Transverse colon (tissue), 4 donors: ENCODE measurements around the gene SLC35F1. TPM values are rescaled to one million over a fixed set of nuclear protein-coding genes. Genes with fewer than 3 reads are reported as not detected.

Experiments
- DNase-seq: peaks from one replicate; pipeline ENCODE4 v3.0.0-alpha.2; 2019
- H3K27ac ChIP-seq, 4 donors: fragments of 200-600 bp; sonication (generic); 2 replicates each; pipeline ENCODE4 v1.5.1; 2016 to 2018; ENCODE audit warnings: inconsistent platforms in 4 of 4
- H3K27me3 ChIP-seq: fragments of 200-600 bp; sonication (generic); 2 replicates; pipeline ENCODE4 v1.5.1; 2017; ENCODE audit warnings: inconsistent platforms
- H3K36me3 ChIP-seq, 4 donors: fragments of 200-600 bp; sonication (generic); 2 replicates each; pipeline ENCODE4 v1.5.1; 2017 to 2019; ENCODE audit warnings: inconsistent platforms in 4 of 4
- H3K4me1 ChIP-seq, 4 donors: fragments of 200-600 bp; sonication (generic); 2 replicates each; pipeline ENCODE4 v1.5.1; 2017 to 2020; ENCODE audit warnings: inconsistent platforms in 4 of 4
- H3K4me3 ChIP-seq, 4 donors: fragments of 200-600 bp; sonication (generic); 1 replicate in 1 of 4; 2 replicates in 3 of 4; pipeline versions ENCODE4 v1.5.1 to v1.6.1; 2017 to 2019; ENCODE audit warnings: inconsistent platforms in 4 of 4
- H3K9me3 ChIP-seq, 2 donors: fragments of 200-600 bp; sonication (generic); 2 replicates each; pipeline ENCODE4 v1.5.1; 2017 to 2019; ENCODE audit warnings: inconsistent platforms in 2 of 2
- EP300 ChIP-seq: sonication (generic); formaldehyde crosslinking; IDR thresholded peaks from one replicate; pipeline ENCODE4 v1.6.1; 2017; ENCODE audit warnings: antibody characterized with exemption, low read depth
- POLR2A ChIP-seq: fragments of 450-650 bp; IDR thresholded peaks from one replicate; pipeline ENCODE4 v1.6.1; 2016; ENCODE audit warnings: antibody characterized with exemption, mild to moderate bottlenecking, moderate library complexity
- POLR2AphosphoS5 ChIP-seq, 3 donors: sonication (generic); formaldehyde crosslinking; IDR thresholded peaks; one replicate each; pipeline ENCODE4 v1.6.1; 2016; ENCODE audit warnings: antibody characterized with exemption in 3 of 3
- WGBS, 2 donors: methylation state at CpG; one replicate each; pipeline ENCODE4 v1.1.5; 2018; ENCODE audit warnings: low coverage in 1 of 2; 5-methylcytosine and 5-hydroxymethylcytosine counted together
- in situ Hi-C, 4 donors: fragments of 200-750 bp; cut with MboI; loops; one replicate each; pipeline versions ENCODE4 v1.15.0 to v1.15.1; 2017; ENCODE audit warnings: low sequenced_read_pairs in 3 of 4, low pct_ligation_motif_present in 1 of 4, low pct_unique_long_range_greater_than_20kb in 1 of 4
- intact Hi-C: fragments of 100-400 bp; cut with DNase I; formaldehyde crosslinking; loops from one replicate; pipeline ENCODE4 v1.15.1; 2023; ENCODE audit warnings: low total_unique reads
- total RNA-seq, 4 donors: library from RNA; depleted of rRNA; stranded (reverse); fragments of >200 nt; gene quantifications; one replicate each; pipeline ENCODE4 v1.1.0, GENCODE V29; 2016
- TF ChIP-seq, protein P1 (sequence below), 5 experiments: fragments of 200-600 bp in 3 of 5; fragments of 450-650 bp in 2 of 5; sonication (generic) in 3 of 5; IDR thresholded peaks; 1 replicate in 2 of 5; 2 replicates in 3 of 5; pipeline ENCODE4 v1.5.1; 2016 to 2017; ENCODE audit warnings: antibody characterized with exemption in 5 of 5, inconsistent platforms in 3 of 5, mild to moderate bottlenecking in 2 of 5, moderate library complexity in 1 of 5

Gene SLC35F1
- total RNA-seq, 4 donors from 2014 or later: 0.37 to 1.1 (median 0.71) TPM

DNA sequence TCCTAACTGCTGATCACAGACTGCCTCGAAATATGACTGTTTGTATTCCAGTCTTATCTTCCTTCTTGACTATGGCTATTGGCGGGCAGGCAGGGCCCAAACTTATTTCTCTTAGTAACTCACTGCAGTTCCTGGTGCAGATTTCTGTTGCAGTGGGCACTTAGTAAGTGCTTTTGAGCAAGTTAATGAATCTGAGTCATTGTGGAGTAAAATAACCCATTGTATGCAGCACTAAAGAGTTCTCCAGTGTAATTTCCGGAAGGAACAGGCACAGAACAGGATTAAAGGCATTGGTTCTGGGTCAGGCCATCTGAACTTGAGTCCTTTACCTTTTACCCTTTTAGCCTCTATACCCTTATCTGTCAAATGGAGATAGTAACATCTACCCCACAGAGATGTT is 23.6 kb downstream of the SLC35F1 start:
- no peak for DNase-seq
- 67 to 70% methylated on average over 1 to 3 of the region's 3 CpGs for WGBS, 2 donors
- no peak for TF ChIP-seq POLR2AphosphoS5 (IDR thresholded peaks at IDR 0.05)
- TF ChIP-seq POLR2A: no peak
- TF ChIP-seq, protein P1, sequence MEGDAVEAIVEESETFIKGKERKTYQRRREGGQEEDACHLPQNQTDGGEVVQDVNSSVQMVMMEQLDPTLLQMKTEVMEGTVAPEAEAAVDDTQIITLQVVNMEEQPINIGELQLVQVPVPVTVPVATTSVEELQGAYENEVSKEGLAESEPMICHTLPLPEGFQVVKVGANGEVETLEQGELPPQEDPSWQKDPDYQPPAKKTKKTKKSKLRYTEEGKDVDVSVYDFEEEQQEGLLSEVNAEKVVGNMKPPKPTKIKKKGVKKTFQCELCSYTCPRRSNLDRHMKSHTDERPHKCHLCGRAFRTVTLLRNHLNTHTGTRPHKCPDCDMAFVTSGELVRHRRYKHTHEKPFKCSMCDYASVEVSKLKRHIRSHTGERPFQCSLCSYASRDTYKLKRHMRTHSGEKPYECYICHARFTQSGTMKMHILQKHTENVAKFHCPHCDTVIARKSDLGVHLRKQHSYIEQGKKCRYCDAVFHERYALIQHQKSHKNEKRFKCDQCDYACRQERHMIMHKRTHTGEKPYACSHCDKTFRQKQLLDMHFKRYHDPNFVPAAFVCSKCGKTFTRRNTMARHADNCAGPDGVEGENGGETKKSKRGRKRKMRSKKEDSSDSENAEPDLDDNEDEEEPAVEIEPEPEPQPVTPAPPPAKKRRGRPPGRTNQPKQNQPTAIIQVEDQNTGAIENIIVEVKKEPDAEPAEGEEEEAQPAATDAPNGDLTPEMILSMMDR (IDR thresholded peaks at IDR 0.05): no peak
- TF ChIP-seq EP300: no peak
- in situ Hi-C loops (no loop called here), intact Hi-C loops (no loop called here)
- Histone ChIP-seq H3K4me3 (no peak overlapping the region), H3K27ac (no peak overlapping the region), H3K4me1 (no peaks in the 10 kb centered on the region), H3K27me3 (no peaks in the 10 kb centered on the region), H3K9me3 (peaks cover 0 to 6% of the 10 kb centered on the region in 2 donors), H3K36me3 (no peaks in the 10 kb centered on the region)

GRCh38 chr6:117932001-117932400 is 24.9 kb downstream of the SLC35F1 start:
- intact Hi-C loops (no loop called here), in situ Hi-C loops (no loop called here)
- H3K9me3 ChIP-seq: peaks cover 0 to 6% of the 10 kb centered on the region in 2 donors
- no peaks in the 10 kb centered on the region for H3K27me3 ChIP-seq
- H3K27ac ChIP-seq: no peak overlapping the region
- WGBS, 2 donors: 88 to 90% methylated on average over 3 of the region's 3 CpGs
- DNase-seq: no peak
- TF ChIP-seq, protein P1 (IDR thresholded peaks at IDR 0.05): no peak
- no peak for TF ChIP-seq EP300
- no peak for TF ChIP-seq POLR2A
- TF ChIP-seq POLR2AphosphoS5 (IDR thresholded peaks at IDR 0.05): no peak
- H3K4me1 ChIP-seq: no peaks in the 10 kb centered on the region
- no peak overlapping the region for H3K4me3 ChIP-seq
- no peaks in the 10 kb centered on the region for H3K36me3 ChIP-seq

- H3K27ac ChIP-seq: no peak overlapping the region
- H3K9me3 ChIP-seq: peaks cover 0 to 6% of the 10 kb centered on the region in 2 donors
- TF ChIP-seq EP300 (no peak), POLR2AphosphoS5 (IDR thresholded peaks at IDR 0.05) (no peak), POLR2A (no peak)
- TF ChIP-seq, protein P1 (IDR thresholded peaks at IDR 0.05): no peak
- in situ Hi-C loops: no loop called here
- WGBS, 2 donors: 36 to 54% methylated on average over 2 to 3 of the region's 3 CpGs
- no peaks in the 10 kb centered on the region for H3K27me3 ChIP-seq
- H3K36me3 ChIP-seq: no peaks in the 10 kb centered on the region
- no peak for DNase-seq
- intact Hi-C loops: no loop called here
- H3K4me3 ChIP-seq: no peak overlapping the region
- no peaks in the 10 kb centered on the region for H3K4me1 ChIP-seq
Observed at GRCh38 chr6:117932676-117933075, 25.6 kb downstream of the SLC35F1 start.

DNA sequence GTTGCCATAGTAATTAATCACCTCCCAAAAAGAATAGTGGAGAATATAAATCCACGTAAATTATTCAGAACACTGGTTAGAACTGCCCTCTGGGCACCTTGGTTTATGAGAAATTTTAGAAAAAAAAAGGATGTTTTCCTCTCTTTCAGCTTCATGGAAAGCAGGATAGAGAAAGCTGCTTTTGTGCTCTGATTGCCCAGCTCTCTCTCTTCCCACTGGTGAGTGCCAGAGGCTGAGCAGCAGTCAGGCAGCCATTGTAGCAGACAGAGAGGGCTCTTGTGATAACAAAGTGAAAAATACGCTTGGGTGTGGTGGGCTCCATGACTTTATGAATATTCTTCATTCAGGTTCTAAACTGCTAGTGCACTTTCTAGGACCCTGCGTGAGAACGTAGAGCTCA is 26.4 kb downstream of the SLC35F1 start:
- Histone ChIP-seq H3K36me3 (no peaks in the 10 kb centered on the region), H3K27me3 (no peaks in the 10 kb centered on the region), H3K4me1 (no peaks in the 10 kb centered on the region), H3K27ac (no peak overlapping the region), H3K4me3 (no peak overlapping the region), H3K9me3 (peaks cover 0 to 6% of the 10 kb centered on the region in 2 donors)
- 79 to 85% methylated on average over 4 of the region's 4 CpGs for WGBS, 2 donors
- TF ChIP-seq EP300: no peak
- no peak for TF ChIP-seq POLR2AphosphoS5 (IDR thresholded peaks at IDR 0.05)
- TF ChIP-seq, protein P1 (IDR thresholded peaks at IDR 0.05): no peak
- TF ChIP-seq POLR2A: no peak
- in situ Hi-C loops: no loop called here
- DNase-seq: no peak
- intact Hi-C loops: no loop called here
